ENCODE measurements around the gene SPPL3. TPM values are rescaled to one million over a fixed set of nuclear protein-coding genes. Genes with fewer than 3 reads are reported as not detected.

Gene SPPL3
- total RNA-seq, 1 donor from 2014 or later, result 44.1 TPM

GRCh38 chr12:120846721-120847120 is 57.4 kb downstream of the SPPL3 start:
- Histone ChIP-seq H3K4me1 (peaks cover 35% of the 10 kb centered on the region), H3K27me3 (no peaks in the 10 kb centered on the region), H3K36me3 (no peaks in the 10 kb centered on the region), H3K4me3 (no peak overlapping the region), H3K27ac (no peak overlapping the region), H3K9me3 (no peaks in the 10 kb centered on the region)
- intact Hi-C loops (cut with DNase I), result no loop called here
- ATAC-seq (no peak), DNase-seq (no peak)
- TF ChIP-seq CTCF (IDR thresholded peaks at IDR 0.05), result no peak

- Histone ChIP-seq H3K27me3 (no peaks in the 10 kb centered on the region), H3K4me3 (no peak overlapping the region), H3K4me1 (peaks cover 29% of the 10 kb centered on the region), H3K27ac (no peak overlapping the region), H3K9me3 (no peaks in the 10 kb centered on the region), H3K36me3 (no peaks in the 10 kb centered on the region)
- ATAC-seq (no peak), DNase-seq (no peak)
- intact Hi-C loops (cut with DNase I), result no loop called here
- no peak for TF ChIP-seq CTCF (IDR thresholded peaks at IDR 0.05)
Measured at GRCh38 chr12:120845696-120846095, 58.5 kb downstream of the SPPL3 start.

GRCh38 chr12:120844768-120845449 is 59.2 kb downstream of the SPPL3 start:
- intact Hi-C loops (cut with DNase I), result no loop called here
- TF ChIP-seq CTCF (IDR thresholded peaks at IDR 0.05), result no peak
- DNase-seq, result no peak
- no peaks in the 10 kb centered on the region for H3K36me3 ChIP-seq
- H3K4me3 ChIP-seq, result no peak overlapping the region
- ATAC-seq, result no peak
- H3K27me3 ChIP-seq, result no peaks in the 10 kb centered on the region
- H3K4me1 ChIP-seq, result peaks cover 28% of the 10 kb centered on the region
- no peak overlapping the region for H3K27ac ChIP-seq
- H3K9me3 ChIP-seq, result no peaks in the 10 kb centered on the region

- H3K4me1 ChIP-seq, result peaks cover 23% of the 10 kb centered on the region
- DNase-seq, result no peak
- no peak for TF ChIP-seq CTCF (IDR thresholded peaks at IDR 0.05)
- ATAC-seq, result no peak
- H3K36me3 ChIP-seq, result no peaks in the 10 kb centered on the region
- intact Hi-C loops (cut with DNase I), result no loop called here
- no peak overlapping the region for H3K27ac ChIP-seq
- H3K27me3 ChIP-seq, result no peaks in the 10 kb centered on the region
- H3K4me3 ChIP-seq, result no peak overlapping the region
- no peaks in the 10 kb centered on the region for H3K9me3 ChIP-seq
Measured at GRCh38 chr12:120844297-120844696, 59.9 kb downstream of the SPPL3 start.

GRCh38 chr12:120843472-120843871 is 60.7 kb downstream of the SPPL3 start:
- Histone ChIP-seq H3K27me3 (no peaks in the 10 kb centered on the region), H3K4me3 (no peak overlapping the region), H3K36me3 (no peaks in the 10 kb centered on the region), H3K9me3 (no peaks in the 10 kb centered on the region), H3K4me1 (peaks cover 23% of the 10 kb centered on the region), H3K27ac (no peak overlapping the region)
- intact Hi-C loops (cut with DNase I), result no loop called here
- ATAC-seq (no peak), DNase-seq (no peak)
- no peak for TF ChIP-seq CTCF (IDR thresholded peaks at IDR 0.05)

- H3K4me3 ChIP-seq, result no peak overlapping the region
- H3K27ac ChIP-seq, result no peak overlapping the region
- no peaks in the 10 kb centered on the region for H3K27me3 ChIP-seq
- peaks cover 17% of the 10 kb centered on the region for H3K4me1 ChIP-seq
- DNase-seq, result no peak
- intact Hi-C loops (cut with DNase I), result no loop called here
- ATAC-seq, result no peak
- TF ChIP-seq CTCF (IDR thresholded peaks at IDR 0.05), result no peak
- no peaks in the 10 kb centered on the region for H3K36me3 ChIP-seq
- H3K9me3 ChIP-seq, result no peaks in the 10 kb centered on the region
Measured at GRCh38 chr12:120842595-120842994, 61.6 kb downstream of the SPPL3 start.
